Body of pancreas (tissue), 4 donors: ENCODE results near the gene ACTG1. TPM values are rescaled to one million over a fixed set of nuclear protein-coding genes. Genes with fewer than 3 reads are reported as not detected.

ENCODE experiments used
- ATAC-seq: fragments of 150-250 bp; one replicate; pipeline ENCODE4 v1.9.1; 2016
- DNase-seq, 4 donors: peaks; one replicate each; pipeline ENCODE4 v3.0.0-alpha.2; 2019
- H3K27ac ChIP-seq, 4 donors: fragments of 200-600 bp; sonication (generic); 1 replicate in 3 of 4; 2 replicates in 1 of 4; pipeline versions ENCODE4 v1.5.1 to v1.6.1; 2016 to 2019; ENCODE audit warnings: mild to moderate bottlenecking in 1 of 4, mixed read lengths in 1 of 4, moderate library complexity in 1 of 4
- H3K27me3 ChIP-seq, 2 donors: fragments of 200-600 bp; sonication (generic); one replicate each; pipeline ENCODE4 v1.6.0; 2016; ENCODE audit warnings: mild to moderate bottlenecking in 1 of 2
- H3K36me3 ChIP-seq, 2 donors: fragments of 200-600 bp; sonication (generic); replicated peaks in 1 of 2; 2 replicates each; pipeline ENCODE4 v1.5.1; 2016; ENCODE audit warnings: low read depth in 2 of 2; ENCODE audit not compliant: insufficient read depth in 1 of 2
- H3K4me1 ChIP-seq: fragments of 200-600 bp; sonication (generic); one replicate; pipeline ENCODE4 v1.6.0; 2016
- H3K4me3 ChIP-seq, 2 donors: fragments of 200-600 bp; sonication (generic); 1 replicate in 1 of 2; 2 replicates in 1 of 2; pipeline ENCODE4 v1.5.1; 2016 to 2019
- H3K9me3 ChIP-seq, 3 donors: fragments of 200-600 bp; sonication (generic); 1 replicate in 2 of 3; 2 replicates in 1 of 3; pipeline ENCODE4 v1.5.1; 2016
- POLR2A ChIP-seq, 3 donors: fragments of 450-650 bp; IDR thresholded peaks; one replicate each; pipeline ENCODE4 v1.6.1; 2016; ENCODE audit warnings: antibody characterized with exemption in 3 of 3, mild to moderate bottlenecking in 2 of 3
- WGBS, 2 donors: methylation state at CpG; one replicate each; pipeline ENCODE4 v1.1.5; 2017; 5-methylcytosine and 5-hydroxymethylcytosine counted together
- intact Hi-C: fragments of 100-400 bp; cut with DNase I; formaldehyde crosslinking; loops from one replicate; pipeline ENCODE4 v1.15.1; 2023
- total RNA-seq, 2 donors: library from RNA; depleted of rRNA; stranded (reverse); fragments of >200 nt; gene quantifications; one replicate each; pipeline ENCODE4 v1.1.0, GENCODE V29; 2016
- TF ChIP-seq, protein P1 (sequence below), 7 experiments: fragments of 450-650 bp in 4 of 7; fragments of 200-600 bp in 3 of 7; sonication (generic) in 3 of 7; IDR thresholded peaks; one replicate each; pipeline ENCODE4 v1.5.1; 2016 to 2019; ENCODE audit warnings: antibody characterized with exemption in 7 of 7

ACTG1 gene
- total RNA-seq, 2 donors from 2014 or later = 1,634 to 1,790 TPM

DNA sequence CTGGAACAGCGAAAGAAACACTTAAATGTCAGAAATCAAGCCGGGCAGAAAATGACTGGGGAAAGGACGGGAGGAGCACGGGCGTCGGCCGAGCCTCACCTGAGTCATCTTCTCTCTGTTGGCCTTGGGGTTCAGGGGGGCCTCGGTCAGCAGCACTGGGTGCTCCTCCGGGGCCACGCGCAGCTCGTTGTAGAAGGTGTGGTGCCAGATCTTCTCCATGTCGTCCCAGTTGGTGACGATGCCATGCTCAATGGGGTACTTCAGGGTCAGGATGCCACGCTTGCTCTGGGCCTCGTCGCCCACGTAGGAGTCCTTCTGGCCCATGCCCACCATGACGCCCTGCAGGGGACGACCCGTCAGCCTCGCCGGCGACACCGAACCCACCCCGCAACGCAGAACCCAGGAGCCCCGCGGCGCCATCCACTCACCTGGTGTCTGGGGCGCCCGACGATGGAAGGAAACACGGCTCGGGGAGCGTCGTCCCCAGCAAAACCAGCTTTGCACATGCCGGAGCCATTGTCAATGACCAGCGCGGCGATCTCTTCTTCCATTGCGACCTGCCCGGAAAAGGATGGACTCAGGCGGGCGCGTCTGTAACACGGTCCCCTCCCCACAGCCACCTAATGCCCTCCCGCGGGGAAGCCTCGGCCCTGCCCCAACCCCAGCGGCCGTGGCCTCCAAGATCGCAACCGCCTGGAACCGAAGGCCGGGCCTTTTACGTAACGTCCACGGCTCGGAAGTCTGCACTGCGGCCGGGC is 616 bp downstream of the ACTG1 start:
- ATAC-seq = peak; percentile 1

DNA sequence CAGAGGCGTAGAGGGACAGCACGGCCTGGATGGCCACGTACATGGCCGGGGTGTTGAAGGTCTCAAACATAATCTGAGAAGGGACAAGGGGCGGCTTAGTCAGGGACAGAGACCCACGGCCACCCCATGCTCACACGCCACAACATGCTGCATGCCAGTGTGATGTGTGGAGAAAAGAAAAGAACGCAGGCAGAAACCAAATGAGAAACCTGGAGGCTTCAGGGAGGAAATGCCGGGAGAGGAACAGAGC is 1.1 kb downstream of the ACTG1 start:
- 0 to 1% methylated on average over 5 to 9 of the region's 9 CpGs for WGBS, 2 donors
- H3K4me3 ChIP-seq = peak overlapping the region; percentile 90 to 99
- TF ChIP-seq, protein P1, sequence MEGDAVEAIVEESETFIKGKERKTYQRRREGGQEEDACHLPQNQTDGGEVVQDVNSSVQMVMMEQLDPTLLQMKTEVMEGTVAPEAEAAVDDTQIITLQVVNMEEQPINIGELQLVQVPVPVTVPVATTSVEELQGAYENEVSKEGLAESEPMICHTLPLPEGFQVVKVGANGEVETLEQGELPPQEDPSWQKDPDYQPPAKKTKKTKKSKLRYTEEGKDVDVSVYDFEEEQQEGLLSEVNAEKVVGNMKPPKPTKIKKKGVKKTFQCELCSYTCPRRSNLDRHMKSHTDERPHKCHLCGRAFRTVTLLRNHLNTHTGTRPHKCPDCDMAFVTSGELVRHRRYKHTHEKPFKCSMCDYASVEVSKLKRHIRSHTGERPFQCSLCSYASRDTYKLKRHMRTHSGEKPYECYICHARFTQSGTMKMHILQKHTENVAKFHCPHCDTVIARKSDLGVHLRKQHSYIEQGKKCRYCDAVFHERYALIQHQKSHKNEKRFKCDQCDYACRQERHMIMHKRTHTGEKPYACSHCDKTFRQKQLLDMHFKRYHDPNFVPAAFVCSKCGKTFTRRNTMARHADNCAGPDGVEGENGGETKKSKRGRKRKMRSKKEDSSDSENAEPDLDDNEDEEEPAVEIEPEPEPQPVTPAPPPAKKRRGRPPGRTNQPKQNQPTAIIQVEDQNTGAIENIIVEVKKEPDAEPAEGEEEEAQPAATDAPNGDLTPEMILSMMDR (IDR thresholded peaks at IDR 0.05) = no peak
- TF ChIP-seq POLR2A (IDR thresholded peaks at IDR 0.05) = no peak
- no peaks in the 10 kb centered on the region for H3K9me3 ChIP-seq
- peak overlapping the region; percentile 99 to 100 (median 99) for H3K27ac ChIP-seq
- intact Hi-C loops = no loop called here
- peaks cover 0 to 9% of the 10 kb centered on the region in 2 donors for H3K36me3 ChIP-seq
- DNase-seq = no peak
- H3K27me3 ChIP-seq = no peaks in the 10 kb centered on the region
- ATAC-seq = no peak
- H3K4me1 ChIP-seq = peaks cover 44% of the 10 kb centered on the region

More for the DNA sequence above, 616 bp downstream of the ACTG1 start:
- Histone ChIP-seq H3K4me1 (peaks cover 48% of the 10 kb centered on the region), H3K9me3 (no peaks in the 10 kb centered on the region), H3K36me3 (peaks cover 0 to 9% of the 10 kb centered on the region in 2 donors), H3K4me3 (peak overlapping the region; percentile 90 to 99), H3K27ac (peak overlapping the region; percentile 99 to 100 (median 99)), H3K27me3 (no peaks in the 10 kb centered on the region)
- DNase-seq = peak in 1 of 4 donors; percentile 24
- intact Hi-C loops = no loop called here
- no peak for TF ChIP-seq POLR2A (IDR thresholded peaks at IDR 0.05)
- TF ChIP-seq, protein P1 (IDR thresholded peaks at IDR 0.05) = no peak
- WGBS, 2 donors = 0 to 1% methylated on average over 8 to 62 of the region's 62 CpGs

DNA sequence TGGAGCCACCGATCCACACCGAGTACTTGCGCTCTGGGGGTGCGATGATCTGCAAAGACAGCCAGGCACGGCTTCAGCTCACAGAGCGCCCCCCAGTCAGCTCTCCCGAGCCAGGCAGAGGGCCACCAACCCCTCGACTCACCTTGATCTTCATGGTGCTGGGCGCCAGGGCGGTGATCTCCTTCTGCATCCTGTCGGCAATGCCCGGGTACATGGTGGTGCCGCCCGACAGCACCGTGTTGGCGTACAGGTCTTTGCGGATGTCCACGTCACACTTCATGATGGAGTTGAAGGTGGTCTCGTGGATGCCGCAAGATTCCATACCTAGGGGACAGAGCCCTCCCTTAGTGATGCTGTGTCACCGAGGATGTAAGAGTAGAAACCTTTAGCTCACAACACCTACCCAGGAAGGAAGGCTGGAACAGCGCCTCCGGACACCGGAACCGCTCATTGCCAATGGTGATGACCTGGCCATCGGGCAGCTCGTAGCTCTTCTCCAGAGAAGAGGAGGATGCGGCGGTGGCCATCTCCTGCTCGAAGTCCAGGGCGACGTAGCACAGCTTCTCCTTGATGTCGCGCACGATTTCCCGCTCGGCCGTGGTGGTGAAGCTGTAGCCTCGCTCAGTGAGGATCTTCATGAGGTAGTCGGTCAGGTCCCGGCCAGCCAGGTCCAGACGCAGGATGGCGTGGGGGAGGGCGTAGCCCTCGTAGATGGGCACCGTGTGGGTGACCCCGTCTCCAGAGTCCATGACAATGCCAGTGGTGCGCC is 1.6 kb downstream of the ACTG1 start:
- TF ChIP-seq, protein P1 (IDR thresholded peaks at IDR 0.05) = peak in 1 of 7 experiments; percentile 1
- no peak for TF ChIP-seq POLR2A (IDR thresholded peaks at IDR 0.05)
- intact Hi-C loops = no loop called here
- Histone ChIP-seq H3K27ac (peak overlapping the region; percentile 13 to 100 (median 99)), H3K36me3 (peaks cover 0 to 9% of the 10 kb centered on the region in 2 donors), H3K4me1 (peaks cover 39% of the 10 kb centered on the region), H3K27me3 (no peaks in the 10 kb centered on the region), H3K4me3 (peak overlapping the region; percentile 90 to 99), H3K9me3 (no peaks in the 10 kb centered on the region)
- DNase-seq (peak in 2 of 4 donors; percentile 37 to 44), ATAC-seq (no peak)
- 4% methylated on average over 8 to 48 of the region's 48 CpGs for WGBS, 2 donors

DNA sequence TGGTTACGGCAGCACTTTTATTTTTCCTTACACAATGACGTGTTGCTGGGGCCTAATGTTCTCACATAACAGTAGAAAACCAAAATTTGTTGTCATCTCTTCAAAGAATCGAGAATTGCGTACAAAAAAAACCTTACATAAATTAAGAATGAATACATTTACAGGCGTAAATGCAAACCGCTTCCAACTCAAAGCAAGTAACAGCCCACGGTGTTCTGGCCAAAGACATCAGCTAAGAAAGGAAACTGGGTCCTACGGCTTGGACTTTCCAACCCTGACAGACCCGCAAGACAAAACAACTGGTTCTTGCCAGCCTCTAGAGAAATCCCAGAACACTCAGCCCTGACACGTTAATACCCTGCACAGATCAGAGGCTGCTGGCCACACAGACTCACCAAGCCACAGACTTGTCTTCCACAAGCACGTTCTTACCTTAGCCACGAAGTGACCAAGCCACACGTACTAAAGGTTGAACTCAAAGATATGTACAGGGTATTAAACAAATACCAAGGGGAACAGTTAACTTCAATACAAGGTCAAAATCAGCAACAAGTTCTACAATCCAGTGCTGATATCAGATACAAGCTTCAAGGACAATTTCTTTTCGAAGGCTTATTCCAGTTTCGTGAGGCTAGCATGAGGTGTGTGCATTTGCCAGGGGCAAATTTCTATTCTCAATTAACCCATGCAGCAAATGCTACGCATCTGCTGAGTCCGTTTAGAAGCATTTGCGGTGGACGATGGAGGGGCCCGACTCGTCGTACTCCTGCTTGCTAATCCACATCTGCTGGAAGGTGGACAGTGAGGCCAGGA is 2.4 kb downstream of the ACTG1 start:
- no peak for ATAC-seq
- H3K27ac ChIP-seq = peak overlapping the region in 3 of 4 donors; percentile 44 to 100 (median 99)
- DNase-seq = no peak
- no peaks in the 10 kb centered on the region for H3K9me3 ChIP-seq
- TF ChIP-seq, protein P1 (IDR thresholded peaks at IDR 0.05) = no peak
- no peak for TF ChIP-seq POLR2A (IDR thresholded peaks at IDR 0.05)
- H3K4me3 ChIP-seq = peak overlapping the region; percentile 90 to 99
- H3K27me3 ChIP-seq = no peaks in the 10 kb centered on the region
- peaks cover 32% of the 10 kb centered on the region for H3K4me1 ChIP-seq
- H3K36me3 ChIP-seq = peaks cover 0 to 9% of the 10 kb centered on the region in 2 donors
- whole genome bisulfite sequencing, 2 donors = 6 to 10% methylated on average over 16 to 22 of the region's 22 CpGs
- intact Hi-C loops = no loop called here
